ENCODE data around the gene IPCEF1.
A peak's percentile ranks its signal among the peaks of the same experiment; 100 is the strongest.
"Not testable (repeated sequence)": the region's sequence is repeated elsewhere in the genome, so short reads cannot be mapped to it uniquely, and the experiment has no call there.

IPCEF1 gene

DNA sequence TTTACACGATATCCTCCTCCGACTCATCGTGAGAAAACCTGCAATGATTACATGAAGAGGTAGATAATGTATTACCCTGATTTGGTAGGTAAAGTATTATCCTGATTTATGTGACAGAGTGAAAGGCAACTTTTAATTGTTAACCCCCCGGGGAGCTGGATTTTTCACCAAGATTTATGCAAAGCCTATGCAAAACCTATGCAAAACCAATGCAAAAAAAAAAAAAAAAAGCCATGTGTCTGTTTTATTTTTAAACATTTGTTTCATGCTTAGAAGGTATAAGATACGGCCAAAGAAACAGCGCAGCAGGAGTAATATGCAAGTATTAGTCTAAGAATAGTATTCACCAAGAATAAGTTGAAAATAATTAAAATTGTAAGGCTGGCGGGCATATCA is 109.9 kb downstream of the IPCEF1 start:
- DNase-seq (ENCODE audit: low spot score) = no peak

GRCh38 chr6:154245506-154245905 is 111.1 kb downstream of the IPCEF1 start:
- no peak for DNase-seq (ENCODE audit: low spot score)

DNA sequence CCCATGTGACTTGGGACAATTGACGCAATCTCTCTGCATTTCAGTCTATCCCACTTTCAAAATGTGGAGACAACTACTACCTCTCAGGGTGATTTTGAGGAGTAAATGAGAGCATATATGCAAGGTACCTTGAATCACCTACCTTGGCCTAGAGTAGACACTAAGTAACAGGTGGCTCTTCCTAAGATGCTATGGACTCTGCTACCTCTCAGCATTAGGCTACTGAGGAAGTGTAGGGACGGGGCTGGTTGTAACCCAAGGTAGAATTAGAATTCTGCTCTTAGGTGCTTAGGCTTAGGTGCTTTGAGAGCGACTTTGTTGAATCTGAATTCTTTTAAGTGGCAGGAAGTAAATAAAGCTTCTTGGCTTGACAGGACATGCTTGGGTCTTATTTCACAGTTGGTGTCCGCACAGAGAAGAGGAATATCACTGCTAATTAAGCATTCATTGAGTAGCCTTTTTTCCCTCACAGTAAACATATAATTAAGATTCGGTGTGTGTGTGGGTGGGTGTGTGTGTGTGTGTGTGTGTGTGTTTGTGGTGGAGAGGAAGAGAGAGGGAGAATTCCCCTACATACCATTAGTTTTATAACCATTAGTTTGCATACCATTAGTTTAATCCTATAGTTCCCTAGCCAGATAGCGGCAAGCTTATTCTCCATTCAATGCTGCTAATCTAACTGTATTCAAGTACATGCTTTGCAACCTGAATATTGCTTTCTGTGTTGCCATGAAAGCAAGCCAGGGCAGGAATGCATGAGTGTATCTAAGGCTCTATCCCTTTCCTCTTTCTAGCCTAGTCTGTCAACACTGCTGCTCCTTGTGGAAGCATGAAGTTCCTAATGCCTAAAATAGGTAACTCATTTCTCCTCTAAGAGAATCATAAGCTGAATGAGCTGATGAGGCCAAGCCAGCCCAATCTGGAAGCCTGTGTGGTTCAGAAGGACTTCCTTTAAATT is 112.5 kb downstream of the IPCEF1 start:
- no peak for DNase-seq (ENCODE audit: low spot score)

DNA sequence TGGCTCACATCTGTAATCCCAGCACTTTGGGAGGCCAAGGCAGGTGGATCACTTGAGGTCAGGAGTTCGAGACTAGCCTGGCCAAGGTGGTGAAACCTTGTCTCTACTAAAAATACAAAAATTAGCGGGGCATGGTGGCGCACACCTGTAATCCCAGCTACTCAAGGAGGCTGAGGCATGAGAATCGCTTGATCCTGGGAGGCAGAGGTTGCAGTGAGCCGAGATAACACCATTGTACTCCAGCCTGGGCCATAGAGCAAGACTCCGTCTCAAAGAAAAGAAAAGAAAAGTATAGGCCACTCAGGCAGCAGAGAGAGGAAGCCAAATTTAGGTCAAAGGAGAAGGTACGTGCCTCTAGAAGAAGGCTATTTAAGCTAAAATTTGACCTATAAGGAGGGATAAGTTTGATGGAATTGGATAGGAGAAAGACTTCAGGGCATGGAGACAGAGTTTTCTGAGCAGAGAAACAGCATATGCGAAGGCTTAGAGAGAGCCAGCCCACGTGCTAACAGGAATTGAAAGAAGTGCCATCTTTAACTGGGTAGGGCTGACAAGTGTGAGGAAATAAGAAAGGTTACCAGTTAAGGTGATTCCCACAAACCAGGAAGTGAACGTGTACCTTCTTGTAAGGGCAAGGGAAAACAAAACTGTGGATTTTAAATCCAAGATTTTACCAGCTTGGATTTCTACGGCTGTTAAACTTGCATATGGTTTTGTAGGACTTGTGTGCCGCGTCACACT is 113.8 kb downstream of the IPCEF1 start:
- no peak for DNase-seq (ENCODE audit: low spot score)

DNA sequence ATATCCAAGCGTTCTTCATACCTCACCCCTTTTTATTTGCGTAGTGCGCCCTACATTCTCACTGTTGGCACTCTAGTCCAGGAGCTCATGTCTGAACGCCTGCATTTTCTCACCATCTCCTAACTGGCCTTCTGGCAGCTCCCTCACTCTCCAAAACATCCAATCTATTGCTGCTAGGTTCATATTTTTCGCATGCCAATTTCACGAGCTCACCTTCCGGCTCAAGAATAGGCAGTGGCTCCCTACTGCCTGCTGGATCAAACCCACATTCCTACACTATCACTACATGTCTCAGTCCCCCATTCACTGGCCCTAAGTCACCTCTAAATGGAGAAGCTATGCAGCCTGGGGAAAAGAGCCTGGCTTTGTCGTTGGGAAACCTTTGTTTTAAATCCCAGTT is 115.0 kb downstream of the IPCEF1 start:
- DNase-seq (ENCODE audit: low spot score) = no peak

GRCh38 chr6:154241061-154241460 is 115.5 kb downstream of the IPCEF1 start:
- DNase-seq (ENCODE audit: low spot score) = not testable (repeated sequence)

GRCh38 chr6:154239392-154239791 is 117.2 kb downstream of the IPCEF1 start:
- DNase-seq (ENCODE audit: low spot score) = no peak

- DNase-seq (ENCODE audit: low spot score) = no peak
Observed at GRCh38 chr6:154238831-154239230, 117.8 kb downstream of the IPCEF1 start.

GRCh38 chr6:154236646-154237301 is 119.8 kb downstream of the IPCEF1 start:
- no peak for DNase-seq (ENCODE audit: low spot score)

- peak; percentile 39 for DNase-seq (ENCODE audit: low spot score)
Observed at GRCh38 chr6:154234019-154234772, 122.4 kb downstream of the IPCEF1 start.

DNA sequence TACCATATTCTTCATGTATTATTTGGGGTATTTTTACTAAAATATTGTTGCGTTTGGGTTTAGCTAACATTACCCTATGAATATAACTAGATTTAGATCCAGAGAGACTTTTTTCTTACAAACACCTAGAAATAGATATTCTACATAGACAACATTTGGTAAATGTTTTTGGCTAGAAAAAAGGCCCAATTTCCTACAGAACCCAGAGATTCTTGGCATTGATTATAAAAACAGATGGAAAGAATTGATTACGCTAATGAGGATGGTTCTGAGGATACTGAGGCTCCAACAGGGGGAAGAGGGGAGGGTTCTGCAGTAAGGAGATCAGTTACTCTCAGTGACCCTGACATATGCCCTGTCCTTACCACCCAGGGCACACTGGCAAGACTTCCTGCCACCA is 123.2 kb downstream of the IPCEF1 start:
- DNase-seq (ENCODE audit: low spot score) = no peak

GRCh38 chr6:154232013-154232910 is 124.3 kb downstream of the IPCEF1 start:
- DNase-seq (ENCODE audit: low spot score) = no peak

GRCh38 chr6:154230910-154231595 is 125.5 kb downstream of the IPCEF1 start:
- DNase-seq (ENCODE audit: low spot score) = no peak

DNA sequence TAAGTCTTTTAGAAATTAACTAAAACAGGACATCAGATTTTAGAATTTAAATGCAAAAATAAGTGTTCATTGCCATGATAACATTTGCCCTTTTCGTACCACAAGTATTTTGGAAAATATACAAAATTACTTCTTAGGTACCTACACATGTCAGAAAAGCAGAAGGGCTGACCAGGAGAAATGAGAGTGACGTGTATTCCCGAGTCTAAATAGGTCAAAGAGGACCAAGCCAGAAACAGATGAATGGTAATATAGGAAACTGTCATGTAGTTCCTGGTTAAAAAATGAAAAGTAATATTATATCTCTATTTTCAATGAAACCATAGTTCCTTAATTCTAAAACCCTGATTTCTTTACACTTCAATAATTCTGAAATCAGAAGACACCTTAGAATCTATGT is 126.2 kb downstream of the IPCEF1 start:
- DNase-seq (ENCODE audit: low spot score) = no peak

- no peak for DNase-seq (ENCODE audit: low spot score)
Observed at GRCh38 chr6:154229786-154230185, 126.8 kb downstream of the IPCEF1 start.

GRCh38 chr6:154228521-154228905 is 128.1 kb downstream of the IPCEF1 start:
- no peak for DNase-seq (ENCODE audit: low spot score)

- DNase-seq (ENCODE audit: low spot score) = no peak
Observed at GRCh38 chr6:154227862-154228520, 128.6 kb downstream of the IPCEF1 start.

GRCh38 chr6:154226461-154226860 is 130.1 kb downstream of the IPCEF1 start:
- DNase-seq (ENCODE audit: low spot score) = no peak

GRCh38 chr6:154223296-154223695 is 133.3 kb downstream of the IPCEF1 start:
- DNase-seq (ENCODE audit: low spot score) = no peak

- no peak for DNase-seq (ENCODE audit: low spot score)
Observed at GRCh38 chr6:154222716-154223115, 133.9 kb downstream of the IPCEF1 start.
